WTC11 (cell line): ENCODE results near the gene FERMT2. TPM values are rescaled to one million over a fixed set of nuclear protein-coding genes. Genes with fewer than 3 reads are reported as not detected.

Source experiments
- ATAC-seq: fragments of 200-7000 bp; cut with Tn5 transposase; 2 replicates; pipeline ENCODE4 v1.10.0; 2021; ENCODE audit warnings: mild to moderate bottlenecking, moderate library complexity
- CTCF ChIA-PET: fragments of 300-600 bp; sonication (Branson Sonifier 250); formaldehyde crosslinking; loops from one replicate; lab custom pipeline; 2021; ENCODE audit warnings: antibody characterized with exemption; lab: Charles Lee
- POLR2A ChIA-PET: fragments of 350-600 bp; sonication (Branson Sonifier 250); formaldehyde crosslinking; loops from one replicate; lab custom pipeline; 2021; ENCODE audit warnings: antibody characterized with exemption; lab: Charles Lee
- DNase-seq: peaks from one replicate; pipeline ENCODE4 v3.0.0; 2021; ENCODE audit warnings: low spot score
- H3K27ac Mint-ChIP-seq: 2 replicates; pipeline ENCODE4 v1.8.0; 2021; ENCODE audit warnings: mixed read lengths
- H3K27me3 Mint-ChIP-seq: 2 replicates; pipeline ENCODE4 v1.8.0; 2021; ENCODE audit warnings: low read depth, mild to moderate bottlenecking, moderate library complexity, mixed read lengths
- H3K36me3 Mint-ChIP-seq: 2 replicates; pipeline ENCODE4 v1.8.0; 2021; ENCODE audit warnings: mixed read lengths
- H3K4me1 Mint-ChIP-seq: 2 replicates; pipeline ENCODE4 v1.8.0; 2022; ENCODE audit warnings: mixed read lengths
- H3K4me3 Mint-ChIP-seq: 2 replicates; pipeline ENCODE4 v1.8.0; 2021; ENCODE audit warnings: mild to moderate bottlenecking, moderate library complexity, mixed read lengths
- H3K9me3 Mint-ChIP-seq: 2 replicates; pipeline ENCODE4 v1.8.0; 2021; ENCODE audit warnings: mixed read lengths
- ATF1 ChIP-seq: sonication (generic); formaldehyde crosslinking; IDR thresholded peaks from 2 replicates; pipeline ENCODE4 v1.8.1; 2023; ENCODE audit warnings: mild to moderate bottlenecking, moderate library complexity, missing genetic modification reagents
- ATF6 ChIP-seq: sonication (generic); formaldehyde crosslinking; IDR thresholded peaks from 2 replicates; pipeline ENCODE4 v1.8.1; 2023; ENCODE audit warnings: mild to moderate bottlenecking, missing genetic modification reagents
- CREB1 ChIP-seq: sonication (generic); formaldehyde crosslinking; IDR thresholded peaks from 2 replicates; pipeline ENCODE4 v1.8.0; 2023; ENCODE audit warnings: mild to moderate bottlenecking, missing genetic modification reagents
- E2F4 ChIP-seq: sonication (generic); formaldehyde crosslinking; IDR thresholded peaks from 2 replicates; pipeline ENCODE4 v1.8.1; 2022; ENCODE audit warnings: low read depth, mild to moderate bottlenecking, moderate library complexity, missing genetic modification reagents, borderline replicate concordance
- ERG ChIP-seq: fragments of 250-450 bp; sonication (Bioruptor Pico); IDR thresholded peaks from 2 replicates; pipeline ENCODE4 v1.8.0; 2021; ENCODE audit warnings: mild to moderate bottlenecking
- FOXJ3 ChIP-seq: sonication (generic); formaldehyde crosslinking; IDR thresholded peaks from 2 replicates; pipeline ENCODE4 v1.9.0; 2021; ENCODE audit warnings: missing genetic modification reagents, mild to moderate bottlenecking, borderline replicate concordance
- GABPB1 ChIP-seq: sonication (generic); formaldehyde crosslinking; IDR thresholded peaks from 2 replicates; pipeline ENCODE4 v1.8.1; 2023; ENCODE audit warnings: mild to moderate bottlenecking, missing genetic modification reagents
- HMGA2 ChIP-seq: fragments of 250-450 bp; sonication (Bioruptor Pico); IDR thresholded peaks from 2 replicates; pipeline ENCODE4 v1.4.0; 2021; ENCODE audit warnings: mild to moderate bottlenecking, moderate library complexity
- MLX ChIP-seq: sonication (generic); formaldehyde crosslinking; IDR thresholded peaks from 2 replicates; pipeline ENCODE4 v1.8.1; 2023; ENCODE audit warnings: mild to moderate bottlenecking, missing genetic modification reagents, moderate library complexity
- MXD4 ChIP-seq: fragments of 250-450 bp; sonication (Bioruptor Pico); IDR thresholded peaks from 2 replicates; pipeline ENCODE4 v1.8.0; 2021; ENCODE audit warnings: mild to moderate bottlenecking, moderate library complexity, borderline replicate concordance
- NFE2L1 ChIP-seq: sonication (generic); formaldehyde crosslinking; IDR thresholded peaks from 2 replicates; pipeline ENCODE4 v1.8.1; 2023; ENCODE audit warnings: missing genetic modification reagents
- NR2C2 ChIP-seq: sonication (generic); formaldehyde crosslinking; IDR thresholded peaks from 2 replicates; pipeline ENCODE4 v1.8.0; 2022; ENCODE audit warnings: mild to moderate bottlenecking, missing genetic modification reagents
- NR3C1 ChIP-seq: sonication (generic); formaldehyde crosslinking; conservative IDR thresholded peaks from 2 replicates; pipeline ENCODE4 v1.8.1; 2023; ENCODE audit warnings: low read depth, mild to moderate bottlenecking, missing genetic modification reagents
- PREB ChIP-seq: sonication (generic); formaldehyde crosslinking; IDR thresholded peaks from 2 replicates; pipeline ENCODE4 v1.8.1; 2022; ENCODE audit warnings: mild to moderate bottlenecking, missing genetic modification reagents, moderate library complexity, borderline replicate concordance
- PRRX2 ChIP-seq: fragments of 250-450 bp; sonication (Bioruptor Pico); IDR thresholded peaks from 2 replicates; pipeline ENCODE4 v1.8.0; 2021; ENCODE audit warnings: mild to moderate bottlenecking
- RELA ChIP-seq: sonication (generic); formaldehyde crosslinking; IDR thresholded peaks from 2 replicates; pipeline ENCODE4 v1.8.1; 2022; ENCODE audit warnings: missing genetic modification reagents, mild to moderate bottlenecking, borderline replicate concordance
- RORB ChIP-seq: fragments of 250-450 bp; sonication (Bioruptor Pico); IDR thresholded peaks from 2 replicates; pipeline ENCODE4 v1.9.0; 2021; ENCODE audit warnings: mild to moderate bottlenecking
- SMAD3 ChIP-seq: sonication (generic); formaldehyde crosslinking; IDR thresholded peaks from 2 replicates; pipeline ENCODE4 v1.8.0; 2022; ENCODE audit warnings: missing genetic modification reagents, mild to moderate bottlenecking, borderline replicate concordance
- TP53 ChIP-seq: sonication (generic); formaldehyde crosslinking; IDR thresholded peaks from 2 replicates; pipeline ENCODE4 v1.8.1; 2023; ENCODE audit warnings: mild to moderate bottlenecking, missing genetic modification reagents
- ZBTB21 ChIP-seq: sonication (generic); formaldehyde crosslinking; IDR thresholded peaks from 2 replicates; pipeline ENCODE4 v1.8.1; 2023; ENCODE audit warnings: mild to moderate bottlenecking, missing genetic modification reagents, borderline replicate concordance
- ZNF423 ChIP-seq: fragments of 250-450 bp; sonication (Bioruptor Pico); IDR thresholded peaks from 2 replicates; pipeline ENCODE4 v2.1.2; 2022; ENCODE audit warnings: mild to moderate bottlenecking, moderate library complexity
- ZNF532 ChIP-seq: fragments of 250-450 bp; sonication (Bioruptor Pico); IDR thresholded peaks from 2 replicates; pipeline ENCODE4 v1.9.0; 2021; ENCODE audit warnings: mild to moderate bottlenecking, borderline replicate concordance
- total RNA-seq: library from RNA; stranded (reverse); gene quantifications from 3 replicates; pipeline ENCODE4 v1.2.3, GENCODE V29; 2021

Gene FERMT2
- total RNA-seq, 1 experiment from 2014 or later, result 92.8 TPM

GRCh38 chr14:52878946-52879345 is 71.9 kb downstream of the FERMT2 start (continued):
- no peak for TF ChIP-seq PRRX2
- TF ChIP-seq GABPB1 (CRISPR knock-in tag), result no peak
- TF ChIP-seq ZNF423 (CRISPR knock-in tag), result no peak
- TF ChIP-seq PREB, result no peak
- TF ChIP-seq MLX (CRISPR knock-in tag), result no peak

- Mint-ChIP-seq H3K36me3 (peaks cover 20% of the 10 kb centered on the region), H3K27me3 (no peaks in the 10 kb centered on the region), H3K27ac (peak overlapping the region; percentile 66), H3K9me3 (no peaks in the 10 kb centered on the region), H3K4me3 (no peak overlapping the region)
- no peak for DNase-seq
- POLR2A ChIA-PET, result no interaction called here
- CTCF ChIA-PET, result no interaction called here
- TF ChIP-seq ERG (CRISPR knock-in tag) (no peak), TP53 (CRISPR knock-in tag) (no peak), FOXJ3 (CRISPR knock-in tag) (no peak), RORB (CRISPR knock-in tag) (no peak), ZBTB21 (no peak), ATF6 (CRISPR knock-in tag) (no peak), E2F4 (no peak), SMAD3 (CRISPR knock-in tag) (no peak), NR3C1 (CRISPR knock-in tag) (no peak), NFE2L1 (CRISPR knock-in tag) (no peak), NR2C2 (CRISPR knock-in tag) (no peak), CREB1 (no peak), RELA (no peak), ZNF532 (CRISPR knock-in tag) (no peak), ATF1 (CRISPR knock-in tag) (no peak), HMGA2 (CRISPR knock-in tag) (no peak), MXD4 (CRISPR knock-in tag) (no peak)
- TF ChIP-seq, all 79 proteins: peak for 0
- H3K4me1 Mint-ChIP-seq, result peaks cover 64% of the 10 kb centered on the region
- no peak for ATAC-seq
These were observed 72.4 kb downstream of the FERMT2 start for GRCh38 chr14:52878469-52878868.
